GM19463 (cell line): ENCODE results near the gene LBH.

Experiments
- ATAC-seq: cut with Tn5 transposase; IDR thresholded peaks from one replicate; pipeline ENCODE4 v1.9.1; 2021; ENCODE audit warnings: mild to moderate bottlenecking, moderate library complexity; ENCODE audit not compliant: unreplicated experiment

Gene LBH

GRCh38 chr2:30234180-30234971 is 3.0 kb downstream of the LBH start:
- ATAC-seq = no peak

GRCh38 chr2:30235008-30235655 is 3.8 kb downstream of the LBH start:
- ATAC-seq = no peak

GRCh38 chr2:30235859-30236535 is 4.7 kb downstream of the LBH start:
- no peak for ATAC-seq

- no peak for ATAC-seq
Observed at GRCh38 chr2:30236591-30237238, 5.4 kb downstream of the LBH start.

DNA sequence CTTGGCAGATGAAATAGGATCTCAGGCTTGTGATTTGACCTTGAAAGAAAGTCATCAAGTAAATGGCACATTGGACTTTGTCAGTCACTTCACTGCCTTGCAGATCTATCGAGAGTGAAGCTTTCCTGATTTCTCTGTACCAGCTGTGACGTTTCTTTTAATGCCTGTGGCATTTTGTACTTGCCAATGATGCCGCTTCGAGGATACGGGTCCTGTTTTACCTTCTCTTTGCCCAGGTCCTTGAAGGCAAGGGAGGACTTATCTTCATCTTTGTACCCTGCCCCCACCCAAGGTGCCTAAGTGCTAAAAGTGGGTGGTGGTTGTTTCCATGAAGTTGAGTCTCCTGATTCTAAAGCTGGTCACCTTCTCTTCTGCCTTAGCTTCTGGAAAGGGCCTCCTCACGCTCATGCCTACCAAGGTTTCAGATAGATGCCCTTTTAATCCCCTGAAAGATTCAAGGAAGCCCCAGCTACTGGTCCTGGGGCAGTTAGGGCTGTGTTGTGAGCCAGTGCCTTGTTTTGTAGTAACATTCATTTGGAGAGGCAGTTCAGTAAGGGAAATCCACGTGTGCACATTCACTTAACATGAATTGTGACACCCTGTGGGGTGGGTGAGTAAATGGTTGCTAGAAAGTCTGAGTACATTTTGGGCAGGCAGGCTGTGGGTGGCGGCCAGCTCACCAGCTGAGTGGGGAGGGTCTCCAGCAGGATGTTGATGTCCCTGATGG is 6.1 kb downstream of the LBH start:
- no peak for ATAC-seq

GRCh38 chr2:30237966-30238800 is 6.8 kb downstream of the LBH start:
- no peak for ATAC-seq

DNA sequence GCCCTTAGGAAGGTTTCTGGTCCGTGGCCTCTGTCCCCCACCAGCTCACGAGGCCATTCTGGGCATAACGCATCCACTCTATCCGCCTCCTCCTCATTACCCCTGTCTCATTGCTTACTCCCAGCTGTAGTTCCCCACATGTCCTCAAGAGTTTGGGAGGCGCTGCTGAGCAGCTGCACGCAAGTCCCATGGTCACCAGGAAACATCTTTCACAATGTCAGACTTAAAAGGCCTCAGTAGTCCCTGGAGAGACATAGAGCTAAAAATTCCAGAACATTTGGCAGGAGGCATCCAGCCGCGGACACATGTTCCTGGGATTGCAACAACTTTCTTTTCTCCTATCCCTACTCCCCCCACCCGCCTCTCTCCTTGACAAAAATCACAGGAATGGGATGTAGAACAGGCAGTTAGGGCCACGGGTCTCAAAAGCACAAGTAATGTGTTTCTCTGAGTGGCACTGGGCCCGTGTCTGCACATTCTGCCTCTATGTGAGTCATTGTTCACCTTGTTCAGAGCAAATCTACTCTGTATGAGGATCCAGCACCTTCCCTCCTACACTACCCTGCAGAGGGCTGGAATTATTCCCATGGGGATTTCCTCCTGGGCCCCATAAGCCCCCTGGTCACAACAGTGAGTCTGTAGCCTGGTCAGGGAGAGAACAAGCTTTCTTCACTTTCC is 8.1 kb downstream of the LBH start:
- no peak for ATAC-seq

GRCh38 chr2:30239986-30240752 is 8.8 kb downstream of the LBH start:
- ATAC-seq = no peak

DNA sequence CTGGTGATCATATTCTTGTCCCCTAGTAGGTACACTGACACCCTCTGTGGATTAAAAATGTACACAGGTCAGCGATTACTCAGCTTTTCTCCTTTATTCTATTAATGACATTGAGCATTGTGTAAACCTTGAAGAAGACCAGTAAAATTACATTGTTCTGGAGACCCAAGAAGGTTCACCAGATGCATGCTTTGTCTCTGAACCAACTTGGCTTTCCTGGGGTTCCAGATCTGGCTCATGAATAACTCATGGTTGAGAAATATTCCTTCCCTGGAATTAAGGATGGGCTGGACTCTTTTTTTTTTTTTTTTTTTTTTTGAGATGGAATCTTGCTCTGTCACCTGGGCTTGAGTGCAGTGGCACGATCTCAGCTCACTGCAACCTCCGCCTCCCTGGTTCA is 11.9 kb downstream of the LBH start:
- ATAC-seq = no peak

DNA sequence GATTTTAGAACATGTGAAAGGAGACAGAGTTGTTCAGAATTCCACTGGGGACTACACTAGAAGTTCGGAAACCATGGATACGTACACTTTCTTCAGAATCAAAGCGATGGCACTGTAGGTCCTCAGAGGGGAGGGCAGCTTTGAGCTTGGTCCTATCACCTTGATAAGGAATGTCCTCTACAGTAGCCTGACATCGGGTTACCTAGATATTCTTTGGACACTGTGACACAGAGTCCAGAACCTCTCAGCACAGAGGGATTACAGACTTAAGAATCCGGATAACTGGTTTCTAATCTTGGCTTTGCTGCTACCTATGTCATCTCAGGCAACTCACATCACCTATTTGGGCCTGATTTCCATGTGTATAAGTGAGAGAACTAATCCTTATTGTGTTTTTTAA is 14.0 kb downstream of the LBH start:
- ATAC-seq = no peak

- no peak for ATAC-seq
Observed at GRCh38 chr2:30248791-30249190, 17.5 kb downstream of the LBH start.

- ATAC-seq = no peak
Observed at GRCh38 chr2:30249354-30249753, 18.0 kb downstream of the LBH start.

DNA sequence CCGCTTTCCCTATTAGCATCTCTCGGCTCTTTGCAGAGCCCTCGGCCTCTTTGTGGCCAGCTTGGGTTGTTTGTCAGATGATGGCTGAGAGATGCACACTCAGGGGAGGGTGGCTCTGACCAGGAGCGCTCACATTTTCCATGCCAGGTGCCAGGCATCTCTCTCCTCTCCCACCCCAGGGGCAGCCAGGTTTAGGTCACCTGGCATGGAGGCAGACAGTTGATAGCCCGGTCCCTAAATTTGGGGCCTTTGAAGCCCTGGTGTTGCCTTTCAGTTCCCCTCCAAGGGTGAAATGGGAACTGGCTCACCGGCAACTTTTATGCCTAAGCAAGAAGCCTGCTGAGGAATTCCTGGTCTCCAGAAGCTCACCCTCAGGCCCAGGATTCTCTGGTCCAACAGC is 19.1 kb downstream of the LBH start:
- no peak for ATAC-seq

- ATAC-seq = no peak
Observed at GRCh38 chr2:30252723-30253701, 21.7 kb downstream of the LBH start.

- no peak for ATAC-seq
Observed at GRCh38 chr2:30253873-30254684, 22.7 kb downstream of the LBH start.

GRCh38 chr2:30254685-30255001 is 23.3 kb downstream of the LBH start:
- no peak for ATAC-seq

DNA sequence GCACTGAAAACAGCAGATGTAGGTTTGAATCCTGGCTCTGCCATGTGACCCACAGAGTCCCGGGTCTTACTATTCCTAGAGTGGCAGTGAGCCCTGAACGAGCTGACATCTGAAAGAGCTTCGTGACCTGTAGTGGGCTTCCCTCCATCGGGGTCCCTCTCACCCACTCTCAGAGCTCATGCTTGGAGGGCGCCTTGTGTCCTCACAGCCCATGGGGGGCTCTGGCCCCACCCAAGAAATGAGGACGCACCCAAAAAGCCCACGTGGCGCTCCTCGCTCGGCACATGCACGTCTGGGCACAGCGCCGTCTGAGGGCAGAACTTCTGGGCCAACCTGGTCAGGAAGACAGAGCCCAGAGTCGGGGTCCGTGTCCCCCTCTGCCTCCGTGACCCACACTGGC is 23.7 kb downstream of the LBH start:
- ATAC-seq = no peak
